ENCODE measurements around the gene TIMM8B. TPM values are rescaled to one million over a fixed set of nuclear protein-coding genes. Genes with fewer than 3 reads are reported as not detected.

The TIMM8B gene
- total RNA-seq: 10 to 100 TPM; 26.2 to 58.9 (median 40.6) TPM

- 0% methylated on average over 45 of the region's 45 CpGs; no CpG with 5 or more reads in 1 of the 2 donors for WGBS, 2 donors (ENCODE audit: low coverage in 1 of 2)
- intact Hi-C loops (cut with DNase I; ENCODE audit: low total_unique reads): loop anchor here (5.0 kb wide), 1 partner anchor 1854 kb away; no protein-coding TSS in a partner anchor
Observed at GRCh38 chr11:112086422-112087191, at the start of gene TIMM8B, which contains the start of gene SDHD. Gene TIMM8B, minus strand, starts transcription at chr11:112086756. Its CDS starts 33 bp downstream, at chr11:112086723. Gene SDHD, plus strand, starts transcription at chr11:112086873. Its CDS starts 35 bp downstream, at chr11:112086908.

GRCh38 chr11:112134473-112134872, 47.9 kb upstream of the TIMM8B start:
- Histone ChIP-seq H3K27me3 (no peaks in the 10 kb centered on the region), H3K27ac (peak overlapping the region; percentile 83 to 86 (median 84)), H3K4me3 (no peak overlapping the region), H3K9me3 (no peaks in the 10 kb centered on the region), H3K4me1 (peaks cover 11 to 44% (median 28%) of the 10 kb centered on the region in 4 donors), H3K36me3 (no peaks in the 10 kb centered on the region)
- no peak for TF ChIP-seq POLR2A (IDR thresholded peaks at IDR 0.05)
- TF ChIP-seq EP300 (IDR thresholded peaks at IDR 0.05; ENCODE audit: low read depth): no peak
- peak in 1 of 5 experiments; percentile 9 for TF ChIP-seq CTCF (IDR thresholded peaks at IDR 0.05)
- TF ChIP-seq POLR2AphosphoS5 (IDR thresholded peaks at IDR 0.05): peak in 1 of 3 donors; percentile 57
- intact Hi-C loops (cut with DNase I; ENCODE audit: low total_unique reads): loop anchor here (5.0 kb wide), 1 partner anchor 857 kb away; no protein-coding TSS in a partner anchor
- DNase-seq: peak; percentile 16
- in situ Hi-C loops (cut with MboI; ENCODE audit: low pct_ligation_motif_present in 1 of 4, low pct_unique_long_range_greater_than_20kb in 1 of 4, low sequenced_read_pairs in 3 of 4): no loop called here
- WGBS, 2 donors (ENCODE audit: low coverage in 1 of 2): 27 to 59% methylated on average over 3 of the region's 4 CpGs

More at GRCh38 chr11:112086422-112087191, at the start of gene TIMM8B, which contains the start of gene SDHD:
- Histone ChIP-seq H3K4me3 (peak within 1 kb of the TSS; percentile 65 to 83 (median 74)), H3K9me3 (no peaks in the 10 kb centered on the region), H3K4me1 (peaks cover 22 to 36% (median 24%) of the 10 kb centered on the region in 4 donors), H3K27ac (peak within 1 kb of the TSS; percentile 80 to 84 (median 84)), H3K36me3 (peaks cover 0 to 53% (median 22%) of the 10 kb centered on the region in 4 donors), H3K27me3 (no peaks in the 10 kb centered on the region)
- in situ Hi-C loops (cut with MboI; ENCODE audit: low pct_ligation_motif_present in 1 of 4, low pct_unique_long_range_greater_than_20kb in 1 of 4, low sequenced_read_pairs in 3 of 4): loop anchor here in 1 of 4 donors (10.0 to 25.0 kb wide), 2 partner anchors 212 to 474 kb away; partner anchors contain the start of genes ALG9, CFAP68, FDXACB1 and SIK2
- peak; percentile 96 for DNase-seq
- TF ChIP-seq POLR2AphosphoS5 (IDR thresholded peaks at IDR 0.05): peak; percentile 62 to 86 (median 80)
- peak in 4 of 5 experiments; percentile 22 to 68 (median 36) for TF ChIP-seq CTCF (IDR thresholded peaks at IDR 0.05)
- no peak for TF ChIP-seq EP300 (IDR thresholded peaks at IDR 0.05; ENCODE audit: low read depth)
- peak; percentile 79 for TF ChIP-seq POLR2A (IDR thresholded peaks at IDR 0.05)

GRCh38 chr11:112132737-112133136, 46.2 kb upstream of the TIMM8B start:
- no peak for DNase-seq
- Histone ChIP-seq H3K36me3 (no peaks in the 10 kb centered on the region), H3K27ac (peak overlapping the region; percentile 83 to 86 (median 84)), H3K4me3 (no peak overlapping the region), H3K9me3 (no peaks in the 10 kb centered on the region), H3K27me3 (no peaks in the 10 kb centered on the region), H3K4me1 (peaks cover 23 to 62% (median 39%) of the 10 kb centered on the region in 4 donors)
- 40 to 52% methylated on average over 1 to 2 of the region's 2 CpGs for WGBS, 2 donors (ENCODE audit: low coverage in 1 of 2)
- in situ Hi-C loops (cut with MboI; ENCODE audit: low pct_ligation_motif_present in 1 of 4, low pct_unique_long_range_greater_than_20kb in 1 of 4, low sequenced_read_pairs in 3 of 4): no loop called here
- intact Hi-C loops (cut with DNase I; ENCODE audit: low total_unique reads): loop anchor here (5.0 kb wide), 1 partner anchor 855 kb away; no protein-coding TSS in a partner anchor
- TF ChIP-seq EP300 (IDR thresholded peaks at IDR 0.05; ENCODE audit: low read depth) (no peak), POLR2AphosphoS5 (IDR thresholded peaks at IDR 0.05) (no peak), CTCF (IDR thresholded peaks at IDR 0.05) (no peak), POLR2A (IDR thresholded peaks at IDR 0.05) (no peak)

- intact Hi-C loops (cut with DNase I; ENCODE audit: low total_unique reads) (loop anchor here (5.0 kb wide), 1 partner anchor 852 kb away; no protein-coding TSS in a partner anchor), in situ Hi-C loops (cut with MboI; ENCODE audit: low pct_ligation_motif_present in 1 of 4, low pct_unique_long_range_greater_than_20kb in 1 of 4, low sequenced_read_pairs in 3 of 4) (no loop called here)
- Histone ChIP-seq H3K27me3 (no peaks in the 10 kb centered on the region), H3K4me1 (peaks cover 23 to 62% (median 39%) of the 10 kb centered on the region in 4 donors), H3K36me3 (no peaks in the 10 kb centered on the region), H3K9me3 (no peaks in the 10 kb centered on the region), H3K4me3 (no peak overlapping the region), H3K27ac (peak overlapping the region; percentile 74 to 83 (median 76))
- WGBS, 2 donors (ENCODE audit: low coverage in 1 of 2): 77 to 82% methylated on average over 4 to 5 of the region's 5 CpGs
- no peak for TF ChIP-seq EP300 (IDR thresholded peaks at IDR 0.05; ENCODE audit: low read depth)
- no peak for TF ChIP-seq POLR2AphosphoS5 (IDR thresholded peaks at IDR 0.05)
- TF ChIP-seq POLR2A (IDR thresholded peaks at IDR 0.05): no peak
- no peak for TF ChIP-seq CTCF (IDR thresholded peaks at IDR 0.05)
- DNase-seq: no peak
Observed at GRCh38 chr11:112129656-112130055, 43.1 kb upstream of the TIMM8B start.
